ENCODE data around the gene LPAR6.
"Not testable (repeated sequence)": the region's sequence is repeated elsewhere in the genome, so short reads cannot be mapped to it uniquely, and the experiment has no call there.

Gene LPAR6, protein sequence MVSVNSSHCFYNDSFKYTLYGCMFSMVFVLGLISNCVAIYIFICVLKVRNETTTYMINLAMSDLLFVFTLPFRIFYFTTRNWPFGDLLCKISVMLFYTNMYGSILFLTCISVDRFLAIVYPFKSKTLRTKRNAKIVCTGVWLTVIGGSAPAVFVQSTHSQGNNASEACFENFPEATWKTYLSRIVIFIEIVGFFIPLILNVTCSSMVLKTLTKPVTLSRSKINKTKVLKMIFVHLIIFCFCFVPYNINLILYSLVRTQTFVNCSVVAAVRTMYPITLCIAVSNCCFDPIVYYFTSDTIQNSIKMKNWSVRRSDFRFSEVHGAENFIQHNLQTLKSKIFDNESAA

DNA sequence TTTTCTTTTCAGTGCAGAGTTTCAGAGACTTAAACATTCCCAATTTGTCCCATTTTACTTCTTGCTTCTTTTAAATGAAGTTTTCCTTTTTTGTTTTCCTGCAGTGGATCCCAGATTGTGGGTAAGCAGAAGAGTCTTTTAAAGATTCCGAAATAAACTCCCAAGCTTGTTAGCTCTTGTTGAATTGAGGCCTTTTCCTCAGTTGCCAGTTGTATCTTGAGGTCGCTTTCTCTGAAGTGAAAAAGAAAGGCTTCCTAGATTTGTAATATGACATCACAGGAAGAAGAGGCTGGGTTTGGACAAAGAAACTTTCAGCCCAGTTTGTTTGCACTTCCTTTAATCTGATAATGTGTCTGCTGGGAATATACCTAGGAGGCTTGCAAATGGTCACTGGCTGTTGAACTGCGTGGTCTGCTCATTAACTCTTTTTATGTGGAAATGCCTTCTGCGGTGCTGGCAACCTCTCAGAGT lies at the start of gene LPAR6:
Gene LPAR6 (minus strand): TSS at position 233 of the 471 bp plus-strand sequence. CDS start 690 bp downstream, outside the sequence.
- TF ChIP-seq, protein P1, sequence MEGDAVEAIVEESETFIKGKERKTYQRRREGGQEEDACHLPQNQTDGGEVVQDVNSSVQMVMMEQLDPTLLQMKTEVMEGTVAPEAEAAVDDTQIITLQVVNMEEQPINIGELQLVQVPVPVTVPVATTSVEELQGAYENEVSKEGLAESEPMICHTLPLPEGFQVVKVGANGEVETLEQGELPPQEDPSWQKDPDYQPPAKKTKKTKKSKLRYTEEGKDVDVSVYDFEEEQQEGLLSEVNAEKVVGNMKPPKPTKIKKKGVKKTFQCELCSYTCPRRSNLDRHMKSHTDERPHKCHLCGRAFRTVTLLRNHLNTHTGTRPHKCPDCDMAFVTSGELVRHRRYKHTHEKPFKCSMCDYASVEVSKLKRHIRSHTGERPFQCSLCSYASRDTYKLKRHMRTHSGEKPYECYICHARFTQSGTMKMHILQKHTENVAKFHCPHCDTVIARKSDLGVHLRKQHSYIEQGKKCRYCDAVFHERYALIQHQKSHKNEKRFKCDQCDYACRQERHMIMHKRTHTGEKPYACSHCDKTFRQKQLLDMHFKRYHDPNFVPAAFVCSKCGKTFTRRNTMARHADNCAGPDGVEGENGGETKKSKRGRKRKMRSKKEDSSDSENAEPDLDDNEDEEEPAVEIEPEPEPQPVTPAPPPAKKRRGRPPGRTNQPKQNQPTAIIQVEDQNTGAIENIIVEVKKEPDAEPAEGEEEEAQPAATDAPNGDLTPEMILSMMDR (IDR thresholded peaks at IDR 0.05; ENCODE audit: low read depth, low read length), result no peak
- DNase-seq (ENCODE audit: low read depth, low spot score), result peak; percentile 80
- H3K4me3 ChIP-seq (ENCODE audit: low read depth, low read length), result peak within 1 kb of the TSS; percentile 55
- in situ Hi-C loops (cut with HindIII; ENCODE audit: low sequenced_read_pairs), result no loop called here

DNA sequence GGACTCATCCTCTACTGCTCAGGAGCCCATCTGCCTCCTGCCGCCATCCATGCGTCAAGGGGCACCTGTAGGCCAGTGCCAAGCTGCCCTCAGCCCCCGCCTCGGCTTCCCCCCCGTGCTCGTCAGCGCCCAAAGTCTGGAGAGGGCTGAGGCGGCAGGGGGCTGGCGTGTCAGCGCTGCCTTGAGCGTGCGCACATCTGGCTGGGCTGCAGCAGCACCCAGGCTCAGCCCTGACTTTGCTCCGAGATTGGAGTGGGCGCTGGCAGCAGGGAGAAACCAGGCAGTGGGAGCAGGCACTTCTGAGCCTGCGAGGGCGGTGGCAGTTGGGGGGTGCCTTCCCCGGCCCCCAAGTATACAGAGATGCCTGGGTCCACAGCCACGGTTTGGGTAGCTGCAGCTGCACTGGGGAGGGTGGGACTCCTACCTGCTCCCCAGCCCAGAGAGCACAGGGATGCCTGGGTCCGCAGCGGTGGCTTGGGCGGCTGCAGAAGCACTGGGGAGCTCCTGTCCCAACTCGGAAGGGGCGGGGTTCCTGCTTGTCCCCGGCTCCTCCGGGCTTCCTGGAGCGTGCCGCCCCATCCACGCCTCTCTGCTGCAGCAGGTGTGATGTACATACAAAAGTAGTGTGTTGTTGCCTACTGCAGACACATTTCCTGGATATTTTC lies 44.8 kb upstream of the LPAR6 start:
- TF ChIP-seq, protein P1 (IDR thresholded peaks at IDR 0.05; ENCODE audit: low read depth, low read length), result no peak
- H3K4me3 ChIP-seq (ENCODE audit: low read depth, low read length), result no peak overlapping the region
- DNase-seq (ENCODE audit: low read depth, low spot score), result no peak
- in situ Hi-C loops (cut with HindIII; ENCODE audit: low sequenced_read_pairs), result no loop called here

DNA sequence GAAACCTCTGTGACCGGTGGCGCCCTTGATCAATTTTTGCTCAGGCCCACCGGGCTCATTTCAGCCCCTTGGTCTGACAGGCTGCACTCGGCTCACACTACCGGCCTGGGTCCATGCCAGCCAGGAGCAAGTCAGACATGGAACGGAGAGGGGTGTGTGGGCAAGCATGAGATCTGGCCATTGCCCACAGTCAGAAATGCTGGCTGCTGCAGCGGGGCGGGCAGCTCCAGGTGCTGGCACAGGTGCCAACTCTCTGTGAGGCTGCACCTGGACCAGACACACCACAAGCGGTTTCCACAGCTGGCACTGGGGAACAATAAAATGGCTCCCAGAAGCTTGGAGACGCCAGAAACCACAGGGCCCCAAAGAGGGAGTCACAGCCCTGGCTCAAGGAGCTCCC lies 43.6 kb upstream of the LPAR6 start:
- TF ChIP-seq, protein P1 (IDR thresholded peaks at IDR 0.05; ENCODE audit: low read depth, low read length), result no peak
- DNase-seq (ENCODE audit: low read depth, low spot score), result no peak
- in situ Hi-C loops (cut with HindIII; ENCODE audit: low sequenced_read_pairs), result no loop called here
- H3K4me3 ChIP-seq (ENCODE audit: low read depth, low read length), result no peak overlapping the region

DNA sequence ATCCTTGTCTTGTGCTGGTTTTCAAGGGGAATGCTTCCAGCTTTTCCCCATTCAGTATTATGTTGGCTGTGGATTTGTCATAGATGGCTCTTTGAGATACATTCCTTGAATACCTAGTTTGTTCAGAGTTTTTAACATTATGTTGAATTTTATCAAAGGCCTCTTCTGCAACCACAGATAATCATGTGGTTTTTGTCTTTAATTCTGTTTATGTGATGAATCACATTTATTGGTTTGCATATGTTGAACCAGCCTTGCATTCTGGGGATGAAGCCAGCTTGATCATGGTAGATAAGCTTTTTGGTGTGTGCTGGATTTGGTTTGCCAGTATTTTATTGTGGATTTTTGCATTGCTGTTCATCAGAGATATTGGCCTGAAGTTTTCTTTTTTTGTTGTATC lies 38.3 kb upstream of the LPAR6 start:
- H3K4me3 ChIP-seq (ENCODE audit: low read depth, low read length); in situ Hi-C loops (cut with HindIII; ENCODE audit: low sequenced_read_pairs): not testable (repeated sequence)
- peak; percentile 45 for DNase-seq (ENCODE audit: low read depth, low spot score)

DNA sequence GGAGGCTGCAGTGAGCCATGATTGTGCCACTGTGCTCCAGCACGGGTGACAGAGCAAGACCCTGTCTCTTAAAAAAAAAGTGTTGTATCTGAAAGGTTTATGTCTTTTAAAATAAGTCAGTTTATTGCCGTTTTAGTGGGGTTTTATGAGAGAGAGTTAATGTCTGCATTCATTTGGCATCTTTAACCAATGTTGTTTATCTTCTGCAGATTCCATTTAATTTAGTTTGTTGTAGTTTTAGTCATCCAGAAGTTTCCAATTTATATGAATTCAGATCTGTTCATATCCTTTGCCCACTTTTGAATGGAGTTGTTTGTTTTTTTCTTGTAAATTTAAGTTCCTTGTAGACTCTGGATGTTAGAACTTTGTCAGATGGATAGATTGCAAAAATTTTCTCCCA lies 36.7 kb upstream of the LPAR6 start:
- DNase-seq (ENCODE audit: low read depth, low spot score), result no peak
- H3K4me3 ChIP-seq (ENCODE audit: low read depth, low read length), result no peak overlapping the region
- TF ChIP-seq, protein P1 (IDR thresholded peaks at IDR 0.05; ENCODE audit: low read depth, low read length), result no peak
- in situ Hi-C loops (cut with HindIII; ENCODE audit: low sequenced_read_pairs), result no loop called here

DNA sequence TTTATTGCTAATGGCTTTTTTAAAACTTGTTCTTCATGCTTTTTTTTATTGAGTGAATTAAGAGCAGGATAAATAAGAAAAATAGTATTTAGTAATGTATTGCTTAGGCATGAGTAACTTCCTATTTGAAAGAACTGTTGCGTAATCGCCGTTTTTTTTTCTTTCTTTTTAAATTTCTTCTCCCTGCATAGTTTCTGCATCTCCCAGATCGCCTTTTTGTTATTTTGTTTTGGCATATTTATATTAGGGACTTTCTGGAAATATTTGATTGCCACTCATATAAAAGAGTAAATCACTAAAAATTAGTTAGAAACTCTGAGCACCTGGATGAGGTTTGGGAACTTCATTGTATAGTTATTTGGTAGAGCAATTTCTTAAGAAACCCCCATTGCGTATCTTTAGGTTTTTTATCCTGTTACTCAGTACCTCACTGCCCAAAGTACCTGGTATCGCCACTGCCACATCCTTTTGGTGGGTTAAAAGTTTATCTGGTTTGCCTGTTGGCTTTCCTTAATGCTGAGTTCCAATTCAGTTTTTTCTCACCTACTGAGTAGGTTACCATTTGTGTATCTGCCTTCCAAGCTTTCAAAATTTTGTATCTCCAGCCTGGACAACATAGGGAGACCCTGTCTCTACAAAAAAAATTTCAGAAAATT lies 36.2 kb upstream of the LPAR6 start:
- TF ChIP-seq, protein P1 (IDR thresholded peaks at IDR 0.05; ENCODE audit: low read depth, low read length), result no peak
- H3K4me3 ChIP-seq (ENCODE audit: low read depth, low read length), result no peak overlapping the region
- DNase-seq (ENCODE audit: low read depth, low spot score), result peak; percentile 69
- in situ Hi-C loops (cut with HindIII; ENCODE audit: low sequenced_read_pairs), result no loop called here
